Neutrophil (primary cell): Measurements from ENCODE around the gene LRCH1.

Experiments
- H3K27ac ChIP-seq: fragments of 200-600 bp; sonication (generic); 2 replicates; pipeline ENCODE4 v1.5.1; 2016; ENCODE audit warnings: mild to moderate bottlenecking, moderate library complexity
- H3K27me3 ChIP-seq: fragments of 200-600 bp; sonication (generic); 2 replicates; pipeline ENCODE4 v1.6.0; 2016; ENCODE audit warnings: mild to moderate bottlenecking
- H3K36me3 ChIP-seq: fragments of 200-600 bp; sonication (generic); 2 replicates; pipeline ENCODE4 v1.5.1; 2017
- H3K4me1 ChIP-seq, 2 experiments: fragments of 200-600 bp in 1 of 2; sonication (generic) in 1 of 2; 1 replicate in 1 of 2; 2 replicates in 1 of 2; pipeline versions ENCODE4 v1.5.1 to v1.6.1; 2013 to 2016; ENCODE audit warnings: low read depth in 1 of 2, low read length in 1 of 2, mild to moderate bottlenecking in 1 of 2, moderate library complexity in 1 of 2; ENCODE audit not compliant: control insufficient read depth in 1 of 2, insufficient read depth in 1 of 2
- H3K4me3 ChIP-seq, 2 experiments: fragments of 200-600 bp in 1 of 2; sonication (generic) in 1 of 2; 1 replicate in 1 of 2; 2 replicates in 1 of 2; pipeline ENCODE4 v1.5.1; 2013 to 2016; ENCODE audit warnings: low read depth in 1 of 2, low read length in 1 of 2, mild to moderate bottlenecking in 1 of 2, moderate library complexity in 1 of 2
- H3K9me3 ChIP-seq: fragments of 200-600 bp; sonication (generic); 2 replicates; pipeline ENCODE4 v1.5.1; 2016
- CTCF ChIP-seq: fragments of 200-600 bp; sonication (generic); IDR thresholded peaks from 2 replicates; pipeline ENCODE4 v1.5.1; 2016; ENCODE audit warnings: antibody characterized with exemption

The LRCH1 gene

GRCh38 chr13:46544811-46545210 lies 8.2 kb upstream of the LRCH1 start:
- TF ChIP-seq CTCF: no peak
- Histone ChIP-seq H3K9me3 (no peaks in the 10 kb centered on the region), H3K27ac (no peak overlapping the region), H3K27me3 (no peaks in the 10 kb centered on the region), H3K4me3 (no peak overlapping the region), H3K36me3 (no peaks in the 10 kb centered on the region), H3K4me1 (no peaks in the 10 kb centered on the region)

GRCh38 chr13:46546084-46546768 lies 6.7 kb upstream of the LRCH1 start:
- Histone ChIP-seq H3K27ac (no peak overlapping the region), H3K9me3 (no peaks in the 10 kb centered on the region), H3K4me1 (peaks cover 0 to 4% of the 10 kb centered on the region in 2 experiments), H3K36me3 (no peaks in the 10 kb centered on the region), H3K4me3 (no peak overlapping the region), H3K27me3 (peaks cover 5% of the 10 kb centered on the region)
- TF ChIP-seq CTCF: no peak

GRCh38 chr13:46550822-46551221 lies 2.1 kb upstream of the LRCH1 start:
- no peak overlapping the region for H3K4me3 ChIP-seq
- peaks cover 19 to 27% of the 10 kb centered on the region in 2 experiments for H3K4me1 ChIP-seq
- H3K9me3 ChIP-seq: no peaks in the 10 kb centered on the region
- H3K27ac ChIP-seq: no peak overlapping the region
- H3K36me3 ChIP-seq: no peaks in the 10 kb centered on the region
- no peak for TF ChIP-seq CTCF
- H3K27me3 ChIP-seq: peaks cover 11% of the 10 kb centered on the region

- Histone ChIP-seq H3K27me3 (peaks cover 11% of the 10 kb centered on the region), H3K9me3 (no peaks in the 10 kb centered on the region), H3K27ac (no peak overlapping the region), H3K4me3 (peak overlapping the region in 1 of 2 experiments; percentile 97), H3K4me1 (peaks cover 19 to 27% of the 10 kb centered on the region in 2 experiments), H3K36me3 (no peaks in the 10 kb centered on the region)
- TF ChIP-seq CTCF: peak; percentile 77
These were observed 1.3 kb upstream of the LRCH1 start for GRCh38 chr13:46551410-46552302.

- peaks cover 19 to 27% of the 10 kb centered on the region in 2 experiments for H3K4me1 ChIP-seq
- H3K9me3 ChIP-seq: no peaks in the 10 kb centered on the region
- no peak overlapping the region for H3K27ac ChIP-seq
- peak overlapping the region; percentile 81 to 97 for H3K4me3 ChIP-seq
- H3K27me3 ChIP-seq: peaks cover 11% of the 10 kb centered on the region
- no peak for TF ChIP-seq CTCF
- H3K36me3 ChIP-seq: no peaks in the 10 kb centered on the region
These were observed 677 bp upstream of the LRCH1 start for GRCh38 chr13:46552303-46552682.
